Kidney tubule cell (primary cell): Measurements from ENCODE around the gene PLAAT5.

Experiments used
- DNase-seq: peaks from one replicate; pipeline ENCODE4 v3.0.0-alpha.2; 2018; ENCODE audit warnings: low spot score

Gene PLAAT5

DNA sequence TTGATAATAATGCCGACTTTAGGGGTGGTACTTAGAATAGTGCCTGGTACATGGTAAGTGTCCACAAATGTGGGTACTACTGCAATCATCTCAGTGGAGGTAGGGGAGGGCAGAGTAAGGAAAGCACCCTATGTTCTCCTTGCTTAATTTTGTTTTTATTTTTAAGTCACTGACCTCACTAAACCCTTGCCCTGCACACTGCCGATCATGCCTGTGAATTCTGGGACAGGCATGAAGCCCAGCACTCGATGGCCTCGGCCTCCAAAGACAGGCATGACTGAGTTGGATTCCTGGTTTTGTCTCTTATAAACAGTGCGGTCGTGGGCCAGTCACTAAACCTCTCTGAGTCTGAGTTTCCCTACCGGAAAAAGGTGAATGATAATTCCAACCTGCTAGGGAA is 21.8 kb upstream of the PLAAT5 start:
- no peak for DNase-seq

DNA sequence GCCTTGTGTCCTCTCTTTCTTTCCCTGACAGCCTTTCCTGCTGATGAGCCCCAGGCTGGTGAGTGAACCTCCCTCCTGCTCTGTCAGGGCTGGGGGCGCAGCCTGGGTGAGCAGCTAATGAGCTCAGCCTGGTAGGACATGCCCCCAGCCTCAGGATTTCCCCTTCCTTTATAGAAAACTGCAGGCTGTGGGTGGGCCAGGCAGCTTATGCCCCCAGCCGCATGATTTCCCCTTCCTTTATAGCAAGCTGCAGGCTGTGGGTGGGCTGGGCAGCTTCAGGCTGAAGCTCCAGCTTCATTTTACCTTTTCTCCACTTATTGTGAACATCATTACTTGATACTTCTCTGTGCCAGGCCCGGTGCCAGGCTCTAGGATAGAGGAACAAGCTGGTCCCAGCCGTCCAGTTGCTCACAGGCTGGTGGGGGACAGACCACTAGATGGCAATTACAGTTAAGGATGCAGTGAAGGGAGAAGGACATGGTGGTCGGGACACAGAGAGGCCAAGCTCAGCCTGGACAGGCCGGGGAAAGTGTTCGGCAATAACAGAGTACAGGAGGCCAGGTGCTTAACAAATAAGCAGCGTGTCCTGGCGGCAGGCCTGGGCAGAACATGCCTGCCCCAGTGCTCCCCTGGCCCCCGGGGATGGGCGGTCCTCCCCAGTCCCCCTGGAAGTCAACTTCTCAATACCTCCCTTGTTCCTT is 20.2 kb upstream of the PLAAT5 start:
- DNase-seq, result no peak

DNA sequence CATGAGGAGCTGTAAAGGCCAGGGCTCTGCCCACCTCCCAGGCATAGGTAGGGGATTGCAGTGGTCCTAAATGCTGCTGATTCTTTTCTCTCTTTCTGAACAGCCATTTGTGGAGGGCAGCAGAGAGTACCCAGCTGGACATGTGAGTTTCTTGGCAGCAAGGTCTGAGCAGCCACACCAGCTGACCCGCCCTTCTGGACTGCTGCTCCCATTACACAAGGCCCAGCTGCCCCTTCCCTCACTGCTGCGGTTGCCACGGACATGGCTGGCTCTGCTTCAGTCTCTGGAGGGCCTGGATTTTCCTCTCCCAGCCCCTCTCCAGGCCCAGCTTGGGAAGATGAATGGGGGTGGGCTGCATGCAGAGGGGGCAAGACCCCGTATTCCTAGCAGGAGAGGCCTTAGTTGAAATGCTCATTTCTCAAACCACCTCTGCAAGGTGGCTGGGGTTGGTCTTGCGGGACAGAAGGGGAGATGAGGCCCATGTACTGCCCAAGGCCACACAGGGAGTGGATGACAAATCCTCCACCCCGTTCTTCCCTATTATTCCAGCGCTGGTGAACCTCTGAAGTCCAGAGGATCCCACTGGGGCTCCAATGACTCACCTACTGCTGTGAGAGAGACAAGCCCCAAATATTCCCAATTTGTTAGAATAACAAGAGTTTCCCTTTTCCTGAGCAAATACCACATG is 19.5 kb upstream of the PLAAT5 start:
- no peak for DNase-seq

DNA sequence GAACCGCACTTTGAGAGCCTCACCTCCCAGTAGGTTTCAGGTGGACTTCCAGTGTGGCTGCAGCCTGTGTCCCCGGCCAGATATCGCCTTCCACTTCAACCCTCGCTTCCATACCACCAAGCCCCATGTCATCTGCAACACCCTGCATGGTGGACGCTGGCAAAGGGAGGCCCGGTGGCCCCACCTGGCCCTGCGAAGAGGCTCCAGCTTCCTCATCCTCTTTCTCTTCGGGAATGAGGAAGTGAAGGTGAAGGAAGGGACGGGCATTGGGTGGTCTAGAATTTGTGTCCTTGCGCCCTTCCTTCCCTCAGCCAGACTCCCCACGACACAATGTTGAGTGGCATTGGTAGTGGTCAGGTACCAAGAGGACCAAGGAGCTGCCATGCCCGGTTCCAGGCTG is 17.8 kb upstream of the PLAAT5 start:
- DNase-seq, result no peak

DNA sequence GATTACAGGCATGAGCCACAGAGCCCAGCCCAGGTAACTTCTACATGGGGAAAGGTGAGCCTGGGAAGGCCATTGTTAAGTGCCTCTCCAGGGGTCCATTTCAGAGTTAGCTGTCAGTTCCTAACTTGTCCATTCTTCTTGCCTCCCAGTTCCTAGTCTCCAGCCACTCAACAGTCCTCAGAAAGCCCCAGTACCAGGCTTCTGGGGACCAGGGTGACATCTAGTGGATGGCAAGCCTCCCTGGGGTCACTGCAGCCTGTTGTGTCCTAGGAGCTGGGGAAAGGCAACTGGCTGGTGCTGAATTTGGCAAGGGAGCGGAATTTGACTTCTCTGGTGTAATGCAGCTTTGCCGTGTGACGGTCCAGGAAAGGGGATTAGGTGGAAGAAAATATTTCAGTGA is 17.0 kb upstream of the PLAAT5 start:
- DNase-seq, result peak; percentile 28

DNA sequence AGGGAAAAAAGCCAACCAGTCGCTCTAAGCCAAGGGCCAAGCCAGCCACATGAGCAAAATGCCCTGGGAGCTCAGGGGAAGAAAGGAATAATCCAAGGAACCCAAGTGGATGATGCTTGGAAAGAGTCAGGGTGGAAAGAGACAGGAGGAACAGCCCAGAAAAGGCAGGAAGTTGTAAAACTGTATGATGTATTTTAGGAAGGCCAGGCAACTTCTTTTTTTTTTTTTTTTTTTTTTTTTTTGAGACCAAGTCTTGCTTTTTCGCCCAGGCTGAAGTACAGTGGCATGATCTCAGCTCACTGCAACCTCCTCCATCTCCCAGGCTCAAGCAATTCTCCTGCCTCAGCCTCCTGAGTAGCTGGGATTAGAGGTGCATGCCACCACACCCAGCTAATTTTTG is 16.5 kb upstream of the PLAAT5 start:
- DNase-seq, result no peak

DNA sequence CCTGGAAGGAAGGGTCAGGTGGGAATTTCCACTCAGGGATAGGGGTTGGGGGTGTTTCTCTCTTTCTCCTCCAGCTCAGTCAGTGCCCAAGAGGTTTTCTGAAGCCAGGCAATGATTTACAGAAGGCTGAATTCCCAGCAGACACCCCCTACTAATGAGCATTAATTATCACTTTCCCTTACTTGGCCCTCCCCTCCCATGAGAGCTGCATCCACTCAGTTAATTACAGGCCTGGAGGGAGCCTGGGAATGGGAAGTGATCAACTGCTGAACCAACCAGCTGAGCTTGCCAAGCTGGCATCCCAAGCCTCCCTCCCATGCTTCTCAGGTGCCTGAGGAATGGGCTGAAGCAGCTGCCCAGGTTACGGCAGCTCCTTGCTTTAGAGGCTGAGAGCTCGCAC is 15.9 kb upstream of the PLAAT5 start:
- no peak for DNase-seq

DNA sequence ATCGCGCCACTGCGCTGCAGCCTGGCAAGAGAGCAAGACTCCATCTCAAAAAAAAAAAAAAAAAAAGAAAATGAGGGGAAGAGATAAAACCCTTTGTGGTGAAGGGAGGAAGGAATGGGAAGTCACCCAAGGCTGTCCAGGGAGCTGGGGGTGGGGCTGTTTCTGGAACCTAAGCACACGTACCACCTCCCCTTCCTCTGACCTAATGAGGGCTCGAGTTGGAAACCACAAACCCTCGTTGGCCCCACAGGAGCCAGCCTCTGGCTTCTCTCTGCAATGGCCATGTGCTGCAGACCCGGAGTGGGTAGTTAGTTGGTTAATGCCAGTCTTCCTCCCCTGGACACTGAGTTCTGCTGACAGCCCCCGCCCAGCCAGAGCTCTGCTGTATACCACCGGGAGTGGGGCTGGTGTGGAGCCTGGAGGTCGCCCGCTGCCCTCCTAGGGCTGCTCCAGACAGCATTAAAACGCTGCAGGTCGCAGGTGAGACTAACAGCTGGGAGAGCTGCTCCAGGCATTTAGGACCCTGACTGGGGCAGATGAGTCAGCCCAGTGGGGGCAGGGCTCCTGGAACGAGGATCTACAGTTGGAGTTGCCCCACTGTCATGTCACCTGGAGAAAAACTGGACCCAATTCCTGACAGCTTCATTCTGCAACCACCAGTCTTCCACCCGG is 15.0 kb upstream of the PLAAT5 start, which contains the start of gene LGALS12:
Gene LGALS12, plus strand, starts transcription at position 228 of the 672 bp plus-strand sequence. Its CDS starts 375 bp downstream, at position 603.
- no peak for DNase-seq

DNA sequence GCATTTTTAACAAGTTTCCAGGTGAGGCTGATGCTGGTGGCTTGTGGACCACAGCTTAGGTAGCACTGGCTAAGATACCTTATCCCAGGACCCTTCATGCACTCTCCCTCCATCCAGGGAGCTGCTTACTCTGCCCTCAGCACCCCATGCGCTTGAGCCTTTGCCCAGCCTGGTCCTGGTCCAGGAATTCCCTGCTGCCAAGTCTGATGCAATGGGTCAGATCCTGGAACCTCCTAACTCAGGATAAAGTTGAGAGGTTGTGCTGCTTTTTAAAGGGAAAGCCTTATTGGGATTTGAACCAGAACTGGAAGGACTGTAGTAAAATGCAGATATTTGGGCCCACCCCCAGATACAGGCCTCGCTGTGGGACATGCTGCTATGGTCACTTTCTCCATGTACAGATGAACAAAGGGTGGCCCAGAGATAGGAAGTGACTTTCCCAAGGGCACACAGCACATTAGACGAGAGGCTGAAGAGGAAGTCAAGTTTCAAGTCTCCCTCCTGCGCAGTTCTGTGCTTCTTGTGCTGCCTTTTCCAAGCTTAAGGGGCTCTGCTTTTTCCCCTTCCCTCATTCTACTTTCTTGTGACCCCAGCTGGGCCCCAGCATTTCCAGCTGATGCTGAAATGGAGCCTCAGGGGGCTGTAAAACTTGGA is 14.1 kb upstream of the PLAAT5 start:
- no peak for DNase-seq

DNA sequence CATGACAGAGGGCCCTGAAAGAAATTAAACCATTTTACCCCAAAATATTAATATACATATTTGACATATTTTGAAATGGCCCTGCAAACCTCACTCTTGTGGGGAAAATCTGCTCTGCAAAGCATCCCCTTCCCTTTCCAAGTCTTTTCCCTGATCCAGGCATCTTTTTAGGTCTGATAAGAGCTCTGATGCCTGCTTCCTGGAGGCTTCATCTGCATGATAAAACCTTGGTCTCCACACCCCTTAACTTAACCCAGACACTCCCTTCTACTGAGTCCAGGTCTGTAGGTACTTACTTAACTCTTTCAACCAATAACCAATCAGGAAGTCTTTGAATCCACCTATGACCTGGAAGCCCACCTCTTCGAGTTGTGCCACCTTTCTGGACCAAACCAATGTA is 13.1 kb upstream of the PLAAT5 start:
- DNase-seq, result no peak

DNA sequence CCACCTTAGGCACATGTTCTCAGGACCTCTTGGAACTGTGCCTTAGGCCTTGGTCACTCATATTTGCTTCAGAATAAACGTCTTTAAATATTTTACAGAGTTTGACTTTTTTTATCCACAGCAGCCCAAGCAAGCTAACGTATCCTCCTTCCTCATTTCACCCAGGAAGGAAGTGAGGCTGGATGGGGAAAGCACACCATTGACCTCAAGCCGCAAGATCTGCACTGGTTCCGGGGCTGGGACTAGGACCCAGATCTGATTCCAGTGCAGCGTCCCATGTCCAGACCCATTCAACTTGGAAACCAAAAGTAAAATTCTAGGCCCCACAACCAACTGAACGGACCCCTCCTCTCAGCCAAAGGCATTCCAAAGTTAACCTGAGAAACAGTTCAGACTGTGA is 12.5 kb upstream of the PLAAT5 start:
- no peak for DNase-seq

DNA sequence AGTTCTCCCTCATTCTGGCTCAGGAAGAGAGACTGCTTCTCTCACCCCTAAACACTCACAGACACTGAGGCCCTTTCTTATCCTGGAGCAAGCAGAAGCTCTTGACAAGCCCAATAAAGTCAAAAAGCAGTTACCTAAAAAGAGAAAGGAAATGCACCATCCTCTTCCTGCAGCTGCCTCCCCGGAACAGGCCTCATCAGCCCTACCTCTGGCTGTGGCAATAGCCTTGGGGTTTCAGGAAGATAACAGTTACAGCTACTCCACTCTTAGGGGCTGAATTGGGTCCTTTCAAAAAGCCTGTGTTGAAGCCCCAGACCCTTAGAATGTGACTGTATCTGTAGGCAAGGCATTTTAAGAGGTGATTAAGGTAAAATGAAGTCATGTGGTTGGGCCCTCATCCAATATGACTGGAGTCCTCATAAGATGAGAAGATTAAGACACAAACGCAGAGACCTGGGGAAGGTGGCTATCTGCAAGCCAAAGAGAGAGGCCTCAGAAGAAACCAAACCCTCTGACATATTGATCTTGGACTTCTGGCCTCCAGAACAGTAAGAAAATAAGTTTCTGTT is 11.4 kb upstream of the PLAAT5 start:
- DNase-seq, result no peak

DNA sequence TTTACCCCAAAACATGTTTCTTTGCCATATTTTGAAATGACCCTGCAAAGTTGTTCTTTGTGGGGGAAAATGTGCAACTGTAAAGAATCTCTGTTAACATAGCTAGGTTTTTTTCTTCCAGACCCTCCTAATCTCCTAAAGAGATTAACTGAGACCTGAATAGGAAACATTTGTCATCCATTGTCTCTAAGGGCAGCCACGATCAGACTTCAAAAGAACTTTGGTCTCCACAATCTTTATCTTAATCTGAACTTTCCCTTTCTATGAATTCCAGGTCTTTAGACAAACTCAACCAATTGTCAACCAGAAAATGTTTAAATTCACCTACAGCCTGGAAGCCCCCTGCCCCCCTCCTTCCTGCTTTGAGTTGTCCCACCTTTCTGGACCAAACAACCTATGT is 10.3 kb upstream of the PLAAT5 start:
- no peak for DNase-seq

DNA sequence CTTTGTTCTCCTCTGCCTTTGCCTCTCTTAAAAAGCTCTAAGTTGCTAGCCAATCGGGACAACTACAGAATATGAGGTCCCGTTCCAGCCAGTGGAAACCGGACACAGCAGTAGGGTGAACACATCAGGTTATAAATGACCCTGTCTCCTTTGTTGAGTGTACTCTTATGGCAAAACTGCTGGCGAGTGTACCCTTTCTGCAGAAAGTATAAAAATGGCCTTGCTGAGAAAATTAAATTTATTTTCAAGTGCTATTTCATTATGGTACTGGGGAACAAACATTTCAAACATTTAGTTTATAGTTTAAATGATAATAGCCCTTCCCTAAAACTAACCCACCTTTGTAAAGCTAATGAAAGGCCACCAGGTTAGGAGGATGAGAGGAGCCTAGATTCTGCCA is 8.9 kb upstream of the PLAAT5 start:
- no peak for DNase-seq

DNA sequence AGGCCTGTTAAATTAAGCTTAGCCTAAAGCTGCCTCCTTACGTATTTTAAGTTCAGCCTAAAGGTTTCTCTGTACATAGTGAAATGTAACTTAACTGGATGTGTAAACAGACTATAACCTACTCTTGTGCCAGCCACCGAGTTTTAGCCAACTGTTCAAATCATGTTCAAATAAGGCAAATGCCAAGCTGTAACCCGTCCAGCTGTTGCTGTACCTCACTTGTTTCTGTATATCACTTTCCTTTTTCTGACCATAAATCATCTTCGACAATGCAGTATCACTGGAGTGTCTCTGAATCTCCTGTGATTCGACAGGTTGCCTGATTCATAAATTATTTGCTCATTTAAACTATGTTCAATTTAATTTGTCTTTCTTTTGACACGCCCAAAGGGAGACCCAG is 4.0 kb upstream of the PLAAT5 start:
- no peak for DNase-seq

DNA sequence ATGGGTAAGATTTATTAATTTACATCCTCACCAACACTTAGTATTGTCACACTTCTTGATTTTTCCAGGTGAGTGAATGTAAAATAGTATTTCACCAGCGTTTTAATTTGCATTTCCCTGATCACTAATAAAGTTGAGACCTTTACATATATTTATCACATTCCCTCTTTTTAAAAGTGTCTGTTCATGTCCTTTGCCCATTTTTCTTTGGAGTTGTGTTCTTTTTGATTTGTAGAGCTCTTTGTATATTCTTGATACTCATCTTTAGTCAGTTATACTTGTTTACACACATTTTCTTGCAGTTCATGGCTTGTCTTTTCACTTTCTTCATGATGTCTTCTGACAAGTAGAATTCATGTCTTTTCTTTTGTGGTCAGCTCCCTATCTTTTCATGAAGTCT is 2.2 kb upstream of the PLAAT5 start:
- DNase-seq, result no peak

DNA sequence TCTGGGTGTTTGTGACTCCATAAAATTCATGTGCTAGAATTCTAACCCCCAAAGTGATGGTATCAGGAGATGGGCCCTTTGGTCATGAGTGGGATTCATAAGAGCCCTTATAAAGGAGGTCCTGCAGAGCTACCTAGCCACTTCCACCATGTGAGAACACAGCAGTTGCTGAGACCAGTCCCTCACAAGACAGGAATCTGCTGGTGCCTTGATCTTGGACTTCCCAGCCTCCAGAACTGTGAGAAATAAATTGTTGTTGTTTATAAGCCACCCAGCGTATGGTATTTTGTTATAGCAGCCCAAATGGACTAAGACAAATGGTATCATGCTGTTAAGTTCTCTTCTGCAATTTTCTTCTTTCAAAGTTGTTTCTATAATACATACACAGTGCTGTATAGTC is 1.5 kb upstream of the PLAAT5 start:
- DNase-seq, result no peak

DNA sequence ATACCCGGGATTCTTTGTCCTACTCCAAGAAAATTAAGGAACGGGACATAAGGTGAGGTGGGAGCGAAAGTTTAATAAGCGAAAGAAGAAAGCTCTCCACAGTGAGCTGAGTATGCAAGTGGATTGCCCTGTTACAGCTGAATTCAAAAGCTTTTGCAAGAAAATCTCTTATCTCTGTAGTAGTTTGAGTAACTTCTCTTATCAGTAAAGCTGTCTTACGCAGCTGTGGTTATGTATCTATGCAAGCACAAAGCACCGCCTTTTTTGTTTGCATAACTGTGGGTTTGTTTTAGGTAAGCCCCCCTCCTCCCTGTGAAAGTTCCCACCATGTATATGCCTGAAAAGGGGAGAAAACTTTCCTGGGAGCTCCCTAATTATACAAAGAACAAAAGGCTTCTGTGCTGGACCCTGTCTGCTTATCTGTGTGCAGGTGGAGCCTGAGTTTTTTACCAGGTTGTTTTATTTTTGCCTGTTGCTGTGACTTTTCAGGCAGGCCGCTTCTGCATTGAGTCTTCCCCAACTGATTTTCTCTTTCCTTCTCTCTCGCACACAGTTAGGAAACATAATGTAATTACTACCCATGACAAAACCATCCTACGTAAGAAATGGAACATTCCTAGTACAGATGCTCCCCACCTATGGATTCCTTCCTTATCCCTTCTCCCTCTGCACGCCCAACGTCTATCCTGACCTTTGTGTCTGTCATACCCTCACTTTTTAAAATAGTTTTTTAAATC is 837 bp upstream of the PLAAT5 start:
- DNase-seq, result no peak

DNA sequence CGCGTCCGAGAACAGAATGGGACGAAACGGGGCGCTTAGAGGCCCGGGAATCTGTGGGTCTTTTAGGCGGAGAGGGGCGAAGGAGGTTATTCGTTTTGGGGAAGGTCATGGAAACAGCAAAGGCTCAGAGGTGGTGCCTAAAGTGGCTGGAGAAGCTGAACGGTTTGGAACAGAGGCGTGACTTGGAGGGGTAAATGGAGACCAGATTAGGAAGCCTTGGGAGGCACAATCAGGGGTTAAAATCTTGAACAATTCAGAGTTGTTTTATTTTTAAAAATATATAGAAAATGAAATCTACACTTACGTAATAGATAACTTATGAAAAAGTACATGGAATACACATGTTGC is 247 bp upstream of the PLAAT5 start:
- no peak for DNase-seq

DNA sequence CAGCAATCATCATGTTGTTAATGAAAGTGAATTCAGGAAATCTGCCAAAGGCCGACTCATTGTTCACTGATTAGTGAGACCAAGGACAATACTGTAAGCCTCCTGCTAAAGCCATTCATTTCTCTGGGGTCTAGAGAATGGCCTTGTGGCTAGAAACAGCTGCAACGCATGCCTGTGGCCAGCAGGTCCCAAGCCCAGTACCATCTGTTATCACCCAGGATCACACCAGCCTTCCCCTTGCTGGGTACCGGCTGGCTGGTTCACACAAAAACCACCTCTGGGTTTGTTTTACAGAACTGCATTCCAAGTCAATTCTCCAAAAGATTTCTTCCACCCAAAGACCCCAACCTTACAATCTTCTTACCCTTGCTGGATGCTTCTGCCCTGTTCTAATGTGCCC is 1.1 kb downstream of the PLAAT5 start:
- DNase-seq, result peak; percentile 43

DNA sequence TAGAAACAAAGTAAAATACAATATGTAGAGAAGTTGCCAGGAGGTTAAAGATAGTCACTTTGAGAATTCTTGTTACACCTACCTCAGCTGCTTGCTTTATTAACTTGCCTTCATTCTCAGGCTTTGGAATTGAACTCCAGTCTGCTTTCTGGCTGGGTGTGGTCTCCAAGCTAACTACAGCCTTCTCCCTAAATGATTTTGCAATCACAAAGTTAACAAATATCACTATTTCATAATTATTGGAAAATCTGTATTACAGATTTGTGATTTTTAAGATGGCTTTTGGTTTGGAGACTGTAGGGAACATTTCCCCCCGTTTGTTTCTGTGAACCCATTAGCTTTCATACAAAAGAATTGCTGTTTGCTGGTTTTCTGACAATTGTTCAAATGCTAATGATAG is 2.2 kb downstream of the PLAAT5 start:
- no peak for DNase-seq

DNA sequence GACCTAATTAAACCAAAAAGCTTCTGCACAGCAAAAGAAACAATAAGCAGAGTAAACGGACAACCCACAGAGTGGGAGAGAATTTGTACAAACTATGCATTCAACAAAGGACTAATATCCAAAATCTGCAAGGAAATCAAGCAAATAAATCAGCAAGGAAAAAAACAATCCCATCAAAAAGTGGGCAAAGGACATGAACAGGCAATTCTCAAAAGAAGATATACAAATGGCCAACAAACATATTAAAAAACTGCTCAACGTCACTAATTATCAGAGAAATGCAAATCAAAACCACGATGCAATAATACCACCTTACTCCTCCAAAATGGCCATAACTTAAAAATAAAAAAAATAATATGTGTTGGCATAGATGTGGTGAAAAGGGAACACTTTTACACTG is 5.2 kb downstream of the PLAAT5 start:
- DNase-seq, result no peak
